K562 (cell line): ENCODE results near the gene SMC5. TPM values are rescaled to one million over a fixed set of nuclear protein-coding genes. Genes with fewer than 3 reads are reported as not detected.

Source experiments
- ATAC-seq: fragments of 200-7000 bp; cut with Tn5 transposase; 3 replicates; pipeline ENCODE4 v1.9.1; 2020; ENCODE audit warnings: moderate library complexity
- BruUV-seq: library from RNA; stranded (reverse); fragments of 400-500 nt; replicated peaks from 2 replicates; lab custom pipeline; 2021; lab: Mats Ljungman, UMichigan
- CTCF ChIA-PET: fragments of 300-600 bp; formaldehyde crosslinking; extraction: SDS; loops from one replicate; lab custom pipeline; 2021; ENCODE audit warnings: low intra/inter-chr PET ratio; lab: Yijun Ruan, JAX
- POLR2A ChIA-PET: fragments of 300-600, 350-650 bp; sonication (Branson Sonifier 250); formaldehyde crosslinking; extraction: SDS; loops from one replicate; lab custom pipeline; 2021; ENCODE audit warnings: antibody characterized with exemption, inconsistent platforms; lab: Yijun Ruan, JAX
- DNase-seq, 4 experiments: peaks; one replicate each; pipeline versions ENCODE4 v3.0.0 to v3.0.0-alpha.2; 2011 to 2018; ENCODE audit warnings: low spot score in 3 of 4, mixed read lengths in 3 of 4; ENCODE audit errors: extremely low read depth in 1 of 4
- FAIRE-seq: peaks from 2 replicates; lab custom pipeline; 2011; peaks lifted over from hg19 to GRCh38; lab: Jason Lieb, UNC
- H2AFZ ChIP-seq: 2 replicates; pipeline ENCODE4 v1.6.0; 2011; ENCODE audit warnings: low read depth, low read length, control low read depth, inconsistent platforms
- H3K27ac ChIP-seq: fragments of 200-600 bp; 3 replicates; pipeline ENCODE4 v1.8.0; 2011; ENCODE audit warnings: low read depth, mild to moderate bottlenecking, control low read depth, inconsistent platforms, low read length, moderate library complexity, mixed read lengths; ENCODE audit errors: extremely low read depth
- H3K27me3 ChIP-seq, 2 experiments: fragments of 300-600 bp in 1 of 2; 2 replicates in 1 of 2; 3 replicates in 1 of 2; pipeline versions ENCODE4 v1.6.0 to v1.8.0; 2011; ENCODE audit warnings: inconsistent platforms in 2 of 2, low read length in 2 of 2, mild to moderate bottlenecking in 1 of 2, mixed read lengths in 1 of 2, moderate library complexity in 1 of 2; ENCODE audit not compliant: control insufficient read depth in 2 of 2, insufficient read depth in 2 of 2
- H3K36me3 ChIP-seq: fragments of 300-600 bp; 3 replicates; pipeline ENCODE4 v1.8.0; 2011; ENCODE audit warnings: mild to moderate bottlenecking, low read length, inconsistent platforms; ENCODE audit not compliant: control insufficient read depth, insufficient read depth
- H3K4me1 ChIP-seq, 2 experiments: fragments of 200-600 bp in 1 of 2; replicated peaks in 1 of 2; 2 replicates in 1 of 2; 3 replicates in 1 of 2; pipeline versions ENCODE4 v1.5.1 to v1.8.0; 2011; ENCODE audit warnings: inconsistent platforms in 2 of 2, low read length in 2 of 2, mild to moderate bottlenecking in 1 of 2, mixed read lengths in 1 of 2, moderate library complexity in 1 of 2; ENCODE audit not compliant: control insufficient read depth in 2 of 2, insufficient read depth in 2 of 2
- H3K4me2 ChIP-seq: 2 replicates; pipeline ENCODE4 v1.6.1; 2011; ENCODE audit warnings: low read length, control low read depth, inconsistent platforms, mixed read lengths; ENCODE audit not compliant: insufficient read depth
- H3K4me3 ChIP-seq: fragments of 200-600 bp; sonication (generic), shearing (Covaris generic); 2 replicates; pipeline ENCODE4 v1.5.1; 2016; ENCODE audit warnings: control low read depth, inconsistent platforms
- H3K79me2 ChIP-seq: fragments of 200-600 bp; 3 replicates; pipeline ENCODE4 v1.8.0; 2011; ENCODE audit warnings: low read length, inconsistent platforms; ENCODE audit not compliant: control insufficient read depth, insufficient read depth
- H3K9ac ChIP-seq, 2 experiments: 2 replicates each; pipeline versions ENCODE4 v1.6.0 to v1.6.1; 2011; ENCODE audit warnings: low read depth in 2 of 2, low read length in 2 of 2, control low read depth in 1 of 2, inconsistent platforms in 1 of 2, mild to moderate bottlenecking in 1 of 2, mixed read lengths in 1 of 2; ENCODE audit not compliant: insufficient read depth in 1 of 2
- H3K9me1 ChIP-seq: one replicate; pipeline ENCODE4 v1.6.0; 2011; ENCODE audit warnings: inconsistent platforms, mild to moderate bottlenecking, low read length, moderate library complexity; ENCODE audit not compliant: control insufficient read depth, insufficient read depth
- H3K9me3 ChIP-seq: replicated peaks from 2 replicates; pipeline ENCODE4 v1.5.1; 2011; ENCODE audit warnings: low read depth, low read length, inconsistent platforms; ENCODE audit not compliant: control insufficient read depth, insufficient read depth
- H4K20me1 ChIP-seq: replicated peaks from 2 replicates; pipeline ENCODE4 v1.6.1; 2011; ENCODE audit warnings: low read length, inconsistent platforms, mixed read lengths; ENCODE audit not compliant: control insufficient read depth, insufficient read depth
- ARID1B ChIP-seq: fragments of 450-650 bp; IDR thresholded peaks from 2 replicates; pipeline ENCODE4 v1.6.1; 2016; ENCODE audit warnings: antibody characterized with exemption, mild to moderate bottlenecking, inconsistent platforms
- CHAMP1 ChIP-seq: fragments of 450-650 bp; IDR thresholded peaks from 2 replicates; pipeline ENCODE4 v1.6.1; 2016; ENCODE audit warnings: mild to moderate bottlenecking
- CREB3L1 ChIP-seq: fragments of 450-650 bp; IDR thresholded peaks from 2 replicates; pipeline ENCODE4 v1.6.1; 2014; ENCODE audit warnings: low read depth, mild to moderate bottlenecking, moderate library complexity, borderline replicate concordance
- DPF2 ChIP-seq: fragments of 450-650 bp; IDR thresholded peaks from 2 replicates; pipeline ENCODE4 v1.6.1; 2016
- ELF4 ChIP-seq: fragments of 450-650 bp; formaldehyde crosslinking; IDR thresholded peaks from 2 replicates; pipeline ENCODE4 v1.4.0; 2022; ENCODE audit warnings: missing genetic modification characterization
- ESRRA ChIP-seq: fragments of 450-650 bp; IDR thresholded peaks from 2 replicates; pipeline ENCODE4 v1.6.1; 2014; ENCODE audit warnings: low read depth, mild to moderate bottlenecking, moderate library complexity, borderline replicate concordance
- GTF2F1 ChIP-seq: IDR thresholded peaks from 2 replicates; pipeline ENCODE4 v1.6.1; 2011; ENCODE audit warnings: low read depth, low read length, improper control_type of control experiment
- NCOA4 ChIP-seq: fragments of 450-650 bp; IDR thresholded peaks from 2 replicates; pipeline ENCODE4 v1.6.1; 2018; ENCODE audit warnings: mild to moderate bottlenecking; ENCODE audit not compliant: partially characterized antibody
- RBM25 ChIP-seq: fragments of 200-400 bp; formaldehyde crosslinking; IDR thresholded peaks from 2 replicates; pipeline ENCODE4 v1.6.1; 2018; ENCODE audit warnings: low read length, low read depth, moderate library complexity; ENCODE audit not compliant: severe bottlenecking
- THRAP3 ChIP-seq: fragments of 450-650 bp; IDR thresholded peaks from 2 replicates; pipeline ENCODE4 v1.6.1; 2016; ENCODE audit warnings: mild to moderate bottlenecking, inconsistent platforms, borderline replicate concordance
- TRIM28 ChIP-seq: fragments of 450-650 bp; IDR thresholded peaks from 2 replicates; pipeline ENCODE4 v1.6.1; 2017
- ZNF133 ChIP-seq: fragments of 250-450 bp; sonication (Bioruptor Pico); IDR thresholded peaks from 2 replicates; pipeline ENCODE4 v1.4.0; 2020; ENCODE audit warnings: mild to moderate bottlenecking
- ZNF280B ChIP-seq: fragments of 250-450 bp; sonication (Bioruptor Pico); IDR thresholded peaks from 2 replicates; pipeline ENCODE4 v1.5.1; 2021; ENCODE audit warnings: mild to moderate bottlenecking
- ZNF431 ChIP-seq: sonication (generic); formaldehyde crosslinking; IDR thresholded peaks from 2 replicates; pipeline ENCODE4 v1.8.0; 2022; ENCODE audit warnings: mild to moderate bottlenecking, missing genetic modification reagents
- WGBS: fragments of 100-300 bp; shearing (Covaris generic); methylation state at CpG from one replicate; pipeline ENCODE4 v1.1.6; 2016; ENCODE audit warnings: low coverage, mixed read lengths; ENCODE audit not compliant: insufficient coverage; ENCODE audit errors: missing lambda C conversion rate; 5-methylcytosine and 5-hydroxymethylcytosine counted together
- in situ Hi-C: fragments of 300-500 bp; cut with MboI; formaldehyde crosslinking; loops from 4 replicates; pipeline ENCODE4 v1.15.0; 2018; ENCODE audit warnings: inconsistent platforms, mixed read lengths
- intact Hi-C: fragments of 100-400 bp; cut with micrococcal nuclease; formaldehyde crosslinking; loops from 2 replicates; pipeline ENCODE4 v1.14.2; 2022
- polyA plus RNA-seq, 8 experiments: library from polyadenylated mRNA; depleted of rRNA in 4 of 8; stranded (reverse) in 5 of 8; unstranded in 3 of 8; fragments of >200 nt; fragmentation: Nextera tagmentation in 2 of 8; fragmentation: Illumina TruSeq in 1 of 8; extraction: Ambion mirVana in 2 of 8; extraction: Trizol in 1 of 8; gene quantifications; 2 replicates each; pipeline versions ENCODE4 v1.2.1 to v1.2.3, GENCODE V29; 2011 to 2014; ENCODE audit warnings: inconsistent platforms in 1 of 8, missing spikeins in 1 of 8
- total RNA-seq, 7 experiments: library from RNA; depleted of rRNA in 6 of 7; stranded (reverse); fragments of >200 nt in 6 of 7; fragmentation: Illumina TruSeq in 2 of 7; extraction: Trizol in 2 of 7; gene quantifications; 2 replicates each; pipeline versions ENCODE4 v1.2.1 to v1.2.3, GENCODE V29; 2011 to 2021; ENCODE audit warnings: low replicate concordance in 1 of 7
- TF ChIP-seq, protein P1 (sequence below): fragments of 250-450 bp; sonication (Bioruptor Pico); IDR thresholded peaks from 2 replicates; pipeline ENCODE4 v1.4.0; 2020; ENCODE audit warnings: mild to moderate bottlenecking

SMC5 gene
- total and polyA plus RNA-seq, 9 of the 15 experiments (the other 6 are each of a cell fraction or from before 2014, with no cell fraction given) = 3.5 to 43.2 (median 21.4) TPM

GRCh38 chr9:70222354-70222753 lies 36.4 kb upstream of the SMC5 start (continued):
- TF ChIP-seq, protein P1, sequence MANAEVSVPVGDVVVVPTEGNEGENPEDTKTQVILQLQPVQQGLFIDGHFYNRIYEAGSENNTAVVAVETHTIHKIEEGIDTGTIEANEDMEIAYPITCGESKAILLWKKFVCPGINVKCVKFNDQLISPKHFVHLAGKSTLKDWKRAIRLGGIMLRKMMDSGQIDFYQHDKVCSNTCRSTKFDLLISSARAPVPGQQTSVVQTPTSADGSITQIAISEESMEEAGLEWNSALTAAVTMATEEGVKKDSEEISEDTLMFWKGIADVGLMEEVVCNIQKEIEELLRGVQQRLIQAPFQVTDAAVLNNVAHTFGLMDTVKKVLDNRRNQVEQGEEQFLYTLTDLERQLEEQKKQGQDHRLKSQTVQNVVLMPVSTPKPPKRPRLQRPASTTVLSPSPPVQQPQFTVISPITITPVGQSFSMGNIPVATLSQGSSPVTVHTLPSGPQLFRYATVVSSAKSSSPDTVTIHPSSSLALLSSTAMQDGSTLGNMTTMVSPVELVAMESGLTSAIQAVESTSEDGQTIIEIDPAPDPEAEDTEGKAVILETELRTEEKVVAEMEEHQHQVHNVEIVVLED (CRISPR knock-in tag) = no peak

DNA sequence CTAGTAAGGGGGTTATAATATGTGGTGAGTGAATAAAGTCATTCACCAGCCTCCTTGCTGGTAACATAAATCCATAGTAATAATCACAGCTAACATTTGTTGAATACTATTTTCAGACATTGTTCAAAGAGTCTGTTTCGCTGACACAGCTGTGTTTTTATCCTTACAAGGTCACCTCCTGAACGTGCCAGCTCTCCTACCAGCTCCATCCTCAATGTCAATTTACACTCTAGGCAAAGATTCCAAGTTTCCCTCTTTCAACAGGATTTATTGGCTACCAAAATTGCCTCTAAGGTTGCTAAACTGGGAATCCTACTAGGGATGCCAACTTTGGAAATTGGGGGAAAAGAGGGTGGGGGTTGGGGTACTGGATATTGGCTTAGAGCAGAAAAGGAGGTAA lies 30.7 kb upstream of the SMC5 start:
- H3K4me3 ChIP-seq = no peak overlapping the region
- H3K4me2 ChIP-seq = no peak overlapping the region
- intact Hi-C loops = loop anchor here (2.0 to 10.0 kb wide), 2 partner anchors 255 to 377 kb away; no protein-coding TSS in a partner anchor
- no peaks in the 10 kb centered on the region for H3K9me1 ChIP-seq
- BruUV-seq = no TSS peak
- no peaks in the 10 kb centered on the region for H3K79me2 ChIP-seq
- H3K27ac ChIP-seq = no peak overlapping the region
- DNase-seq (no peak), ATAC-seq (no peak), FAIRE-seq (no peak)
- POLR2A ChIA-PET = interaction anchor here (0.5 kb wide), 1 partner anchor 593 kb away, joined by 3 read pairs; no protein-coding TSS in a partner anchor
- H2AFZ ChIP-seq = no peak overlapping the region
- WGBS = 0% methylated on average over 2 of the region's 2 CpGs
- CTCF ChIA-PET = interaction anchor here (0.6 kb wide), 1 partner anchor 13 kb away, joined by 3 read pairs; no protein-coding TSS in a partner anchor
- no peaks in the 10 kb centered on the region; a peak in 1 of 5 replicates for H3K4me1 ChIP-seq
- H4K20me1 ChIP-seq = no peaks in the 10 kb centered on the region
- in situ Hi-C loops = no loop called here
- no peak overlapping the region for H3K9ac ChIP-seq
- no peaks in the 10 kb centered on the region for H3K9me3 ChIP-seq
- no peaks in the 10 kb centered on the region for H3K36me3 ChIP-seq
- H3K27me3 ChIP-seq = no peaks in the 10 kb centered on the region; a peak in 1 of 5 replicates
- TF ChIP-seq TRIM28 (no peak), DPF2 (no peak), ZNF280B (no peak), ESRRA (no peak), ARID1B (no peak), THRAP3 (no peak), CREB3L1 (no peak), NCOA4 (no peak), GTF2F1 (no peak), ELF4 (CRISPR knock-in tag) (no peak), ZNF431 (CRISPR knock-in tag) (no peak), ZNF133 (no peak), CHAMP1 (no peak), RBM25 (no peak)
